Activated CD8-positive, alpha-beta memory T cell treated with anti-CD3 and anti-CD28 coated beads for 36 hours (primary cell): ENCODE data around the gene CRAMP1. TPM values are rescaled to one million over a fixed set of nuclear protein-coding genes. Genes with fewer than 3 reads are reported as not detected.

Experiments
- CTCF ChIA-PET: fragments of 350-600 bp; sonication (Branson Sonifier 250); formaldehyde crosslinking; loops from one replicate; lab custom pipeline; 2021; ENCODE audit warnings: antibody characterized with exemption; lab: Charles Lee
- POLR2A ChIA-PET: fragments of 350-600 bp; sonication (Branson Sonifier 250); formaldehyde crosslinking; loops from one replicate; lab custom pipeline; 2021; ENCODE audit warnings: antibody characterized with exemption; lab: Charles Lee
- total RNA-seq, 2 experiments: library from RNA; stranded (reverse); gene quantifications; one replicate each; pipeline ENCODE4 v1.2.3, GENCODE V29; 2021

Gene CRAMP1
- total RNA-seq, 2 experiments from 2014 or later = 23.6 to 24.3 TPM

- CTCF ChIA-PET = interaction anchor here (1.5 kb wide), 1 partner anchor 9 kb away, joined by 4 read pairs; the partner anchor contains the start of genes CRAMP1 and IFT140
- POLR2A ChIA-PET = interaction anchor here (0.5 kb wide), 1 partner anchor 85 kb away, joined by 4 read pairs; no protein-coding TSS in a partner anchor
These were observed 8.2 kb downstream of the CRAMP1 start for GRCh38 chr16:1620391-1620790.

- ChIA-PET POLR2A (no interaction called here), CTCF (no interaction called here)
These were observed 9.7 kb downstream of the CRAMP1 start for GRCh38 chr16:1621851-1622250.

GRCh38 chr16:1626327-1626726 is 14.2 kb downstream of the CRAMP1 start:
- POLR2A ChIA-PET = no interaction called here
- CTCF ChIA-PET = interaction anchor here (0.6 kb wide), 1 partner anchor 48 kb away, joined by 3 read pairs; no protein-coding TSS in a partner anchor

- ChIA-PET POLR2A (no interaction called here), CTCF (interaction anchor here (0.6 kb wide), 1 partner anchor 48 kb away, joined by 3 read pairs; no protein-coding TSS in a partner anchor)
These were observed 14.6 kb downstream of the CRAMP1 start for GRCh38 chr16:1626776-1627175.

- POLR2A ChIA-PET = no interaction called here
- CTCF ChIA-PET = no interaction called here
These were observed 18.5 kb downstream of the CRAMP1 start for GRCh38 chr16:1630450-1631213.

- ChIA-PET POLR2A (no interaction called here), CTCF (no interaction called here)
These were observed 19.1 kb downstream of the CRAMP1 start for GRCh38 chr16:1631230-1631629.

GRCh38 chr16:1631931-1632637 is 19.9 kb downstream of the CRAMP1 start:
- CTCF ChIA-PET = interaction anchor here (0.7 kb wide), 1 partner anchor 17 kb away, joined by 3 read pairs; no protein-coding TSS in a partner anchor
- POLR2A ChIA-PET = no interaction called here

GRCh38 chr16:1632638-1632970 is 20.4 kb downstream of the CRAMP1 start:
- ChIA-PET POLR2A (no interaction called here), CTCF (interaction anchor here (0.7 kb wide), 1 partner anchor 16 kb away, joined by 3 read pairs; no protein-coding TSS in a partner anchor)

GRCh38 chr16:1633310-1633709 is 21.1 kb downstream of the CRAMP1 start:
- ChIA-PET POLR2A (no interaction called here), CTCF (interaction anchor here (0.6 kb wide), 1 partner anchor 72 kb away, joined by 3 read pairs; no protein-coding TSS in a partner anchor)

GRCh38 chr16:1634541-1634940 is 22.4 kb downstream of the CRAMP1 start:
- ChIA-PET CTCF (no interaction called here), POLR2A (no interaction called here)

GRCh38 chr16:1635070-1635469 is 22.9 kb downstream of the CRAMP1 start:
- ChIA-PET CTCF (no interaction called here), POLR2A (no interaction called here)

- CTCF ChIA-PET = no interaction called here
- POLR2A ChIA-PET = no interaction called here
These were observed 25.4 kb downstream of the CRAMP1 start for GRCh38 chr16:1637526-1637925.

GRCh38 chr16:1638757-1639156 is 26.6 kb downstream of the CRAMP1 start:
- POLR2A ChIA-PET = no interaction called here
- CTCF ChIA-PET = no interaction called here

GRCh38 chr16:1639282-1639681 is 27.1 kb downstream of the CRAMP1 start:
- ChIA-PET POLR2A (no interaction called here), CTCF (no interaction called here)

- ChIA-PET POLR2A (no interaction called here), CTCF (no interaction called here)
These were observed 27.7 kb downstream of the CRAMP1 start for GRCh38 chr16:1639860-1640259.

- POLR2A ChIA-PET = no interaction called here
- CTCF ChIA-PET = no interaction called here
These were observed 28.2 kb downstream of the CRAMP1 start for GRCh38 chr16:1640261-1640941.

- ChIA-PET POLR2A (no interaction called here), CTCF (interaction anchor here (0.6 kb wide), 1 partner anchor 320 kb away, joined by 3 read pairs; no protein-coding TSS in a partner anchor)
These were observed 29.1 kb downstream of the CRAMP1 start for GRCh38 chr16:1641261-1641660.

- POLR2A ChIA-PET = no interaction called here
- CTCF ChIA-PET = no interaction called here
These were observed 30.0 kb downstream of the CRAMP1 start for GRCh38 chr16:1642148-1642547.

GRCh38 chr16:1642753-1643152 is 30.6 kb downstream of the CRAMP1 start:
- CTCF ChIA-PET = no interaction called here
- POLR2A ChIA-PET = interaction anchor here (0.7 kb wide), 1 partner anchor 148 kb away, joined by 6 read pairs; no protein-coding TSS in a partner anchor

- ChIA-PET POLR2A (interaction anchor here (0.7 kb wide), 1 partner anchor 148 kb away, joined by 6 read pairs; no protein-coding TSS in a partner anchor), CTCF (interaction anchor here (0.6 kb wide), 1 partner anchor 258 kb away, joined by 4 read pairs; no protein-coding TSS in a partner anchor)
These were observed 31.4 kb downstream of the CRAMP1 start for GRCh38 chr16:1643521-1643920.
